GM18508 (cell line): ENCODE measurements around the gene CTBS.
A peak's percentile ranks its signal among the peaks of the same experiment; 100 is the strongest.
"Not testable (repeated sequence)": the region's sequence is repeated elsewhere in the genome, so short reads cannot be mapped to it uniquely, and the experiment has no call there.

Experiments used
- ATAC-seq: cut with Tn5 transposase; IDR thresholded peaks from one replicate; pipeline ENCODE4 v1.9.1; 2021; ENCODE audit warnings: moderate number of reproducible peaks; ENCODE audit not compliant: insufficient read depth, unreplicated experiment

Gene CTBS

DNA sequence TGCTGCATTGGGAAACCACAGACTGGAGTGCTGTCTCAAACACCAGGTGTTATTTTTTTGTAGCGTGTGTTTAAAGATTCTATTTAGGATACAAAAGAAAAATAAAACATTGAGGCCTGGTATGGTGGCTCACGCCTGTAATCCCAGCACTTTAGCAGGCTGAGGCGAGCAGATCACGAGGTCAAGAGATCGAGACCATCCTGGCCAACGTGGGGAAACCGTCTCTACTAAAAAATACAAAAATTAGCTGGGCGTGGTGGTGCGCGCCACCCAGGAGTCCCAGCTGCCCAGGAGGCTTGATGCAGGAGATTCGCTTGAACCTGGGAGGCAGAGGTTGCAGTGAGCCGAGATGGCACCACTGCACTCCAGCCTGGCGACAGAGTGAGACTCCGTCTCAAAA is 66.4 kb downstream of the CTBS start:
- not testable (repeated sequence) for ATAC-seq

DNA sequence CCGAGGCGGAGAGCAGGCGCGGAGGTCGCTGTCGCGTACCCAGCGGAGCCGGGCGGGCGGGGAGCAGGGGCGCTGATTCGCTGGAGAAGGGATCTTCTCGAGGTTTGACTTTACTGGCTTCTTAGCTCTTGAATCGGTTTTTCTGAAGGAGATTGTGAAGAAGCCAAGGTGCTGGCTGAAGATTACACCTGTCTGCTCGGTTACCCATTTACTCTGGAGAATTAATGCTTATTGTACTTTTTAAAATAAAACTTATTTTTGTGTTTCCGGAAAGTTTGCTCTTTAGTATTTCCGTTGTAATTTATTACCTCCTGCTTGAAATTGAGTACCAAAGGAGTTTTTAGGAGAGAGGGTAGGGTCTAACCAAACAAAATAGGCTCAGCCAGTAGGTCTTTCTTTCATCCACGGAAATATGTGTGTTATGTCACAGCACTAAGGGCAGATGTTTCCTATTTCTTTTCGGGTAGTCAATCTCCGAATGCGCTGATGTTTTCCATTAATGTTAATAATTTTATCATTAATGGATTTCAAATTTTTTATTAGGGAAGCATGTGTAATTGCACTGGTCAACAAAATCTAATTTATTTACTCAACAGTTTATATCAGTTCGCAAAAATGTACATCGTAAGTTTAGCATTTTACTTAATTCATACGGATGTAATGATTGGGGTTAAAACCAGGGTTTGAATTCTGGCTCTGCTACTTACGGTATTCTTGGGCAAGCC is 67.3 kb downstream of the CTBS start:
- ATAC-seq = no peak

GRCh38 chr1:84506002-84506728 is 68.1 kb downstream of the CTBS start, which contains the start of the genes GNG5 and SPATA1:
Gene GNG5 (minus strand): TSS chr1:84506581. CDS start chr1:84506091, 490 bp downstream.
Gene SPATA1 (plus strand): TSS chr1:84506386. CDS start chr1:84516360, 9,974 bp downstream.
- peak; percentile 68 for ATAC-seq

DNA sequence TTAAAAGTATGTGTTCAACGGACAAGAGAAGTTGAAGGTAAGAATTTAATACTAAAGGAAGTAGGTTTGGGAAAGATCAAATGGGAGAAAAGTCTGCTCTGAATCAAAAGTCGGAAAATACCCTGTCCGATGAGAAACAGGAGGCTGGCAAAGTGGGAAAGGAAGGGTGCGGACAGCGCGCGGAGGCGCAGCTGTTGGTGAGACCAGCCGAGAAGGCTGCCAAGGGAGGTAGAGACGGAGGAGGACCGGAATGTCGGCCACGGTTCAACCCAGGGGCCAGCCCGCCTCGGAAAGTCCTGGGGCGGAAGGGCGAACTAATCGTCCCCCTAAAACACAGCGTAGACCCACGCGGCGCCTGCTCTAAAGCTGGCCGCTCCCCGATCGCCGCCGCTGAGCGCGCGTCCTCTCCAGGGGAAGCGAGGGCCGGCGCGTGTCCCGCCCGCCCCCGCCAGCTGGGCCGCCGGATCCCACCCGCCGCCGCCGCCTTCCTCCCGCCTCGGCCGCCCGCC is 68.7 kb downstream of the CTBS start:
- ATAC-seq = peak; percentile 7

- ATAC-seq = no peak
These were observed 69.4 kb downstream of the CTBS start for GRCh38 chr1:84504580-84505492.

DNA sequence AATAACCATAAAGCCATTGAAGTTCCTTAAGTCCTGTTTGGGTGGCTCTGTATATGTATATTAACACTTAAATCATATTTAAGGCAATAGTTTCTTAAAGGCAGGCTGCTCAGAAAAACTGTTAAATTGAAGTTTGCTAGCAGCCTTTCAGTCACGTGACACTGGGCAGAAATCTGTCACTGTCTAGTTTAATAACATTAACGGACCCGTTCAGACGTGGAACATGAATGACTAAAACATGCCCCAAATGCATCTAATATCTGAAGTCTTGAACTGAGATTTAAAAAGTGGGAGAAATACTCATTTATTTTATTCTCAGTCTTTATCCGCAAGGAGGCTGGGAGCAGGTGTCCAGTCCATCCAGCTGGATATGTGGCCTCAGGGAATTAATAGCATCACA is 71.3 kb downstream of the CTBS start:
- ATAC-seq = no peak
